ENCODE measurements around the gene OR5B3. TPM values are rescaled to one million over a fixed set of nuclear protein-coding genes. Genes with fewer than 3 reads are reported as not detected.

Gene OR5B3
- total RNA-seq, 4 donors from 2014 or later = not detected

GRCh38 chr11:58395581-58395980, 11.1 kb downstream of the OR5B3 start:
- TF ChIP-seq POLR2A (IDR thresholded peaks at IDR 0.05) (no peak), CTCF (IDR thresholded peaks at IDR 0.05 in 4 of 5, conservative IDR thresholded peaks at IDR 0.05 in 1 of 5) (no peak)
- DNase-seq (no peak), ATAC-seq (no peak)
- H3K27me3 ChIP-seq = no peaks in the 10 kb centered on the region
- no peaks in the 10 kb centered on the region for H3K4me1 ChIP-seq
- H3K9me3 ChIP-seq = peaks cover 0 to 2% (median 0%) of the 10 kb centered on the region in 3 donors
- intact Hi-C loops (cut with DNase I; ENCODE audit: low total_unique reads) (no loop called here), in situ Hi-C loops (cut with MboI; ENCODE audit: low sequenced_read_pairs in 4 of 4) (no loop called here)
- no peaks in the 10 kb centered on the region for H3K36me3 ChIP-seq
- no peak overlapping the region for H3K4me3 ChIP-seq
- H3K27ac ChIP-seq = no peak overlapping the region

GRCh38 chr11:58394195-58394594, 12.5 kb downstream of the OR5B3 start:
- in situ Hi-C loops (cut with MboI; ENCODE audit: low sequenced_read_pairs in 4 of 4) (no loop called here), intact Hi-C loops (cut with DNase I; ENCODE audit: low total_unique reads) (no loop called here)
- Histone ChIP-seq H3K4me3 (no peak overlapping the region), H3K27me3 (no peaks in the 10 kb centered on the region), H3K27ac (no peak overlapping the region), H3K4me1 (no peaks in the 10 kb centered on the region), H3K36me3 (no peaks in the 10 kb centered on the region), H3K9me3 (peaks cover 0 to 2% (median 0%) of the 10 kb centered on the region in 3 donors)
- DNase-seq (no peak), ATAC-seq (no peak)
- TF ChIP-seq POLR2A (IDR thresholded peaks at IDR 0.05) (no peak), CTCF (IDR thresholded peaks at IDR 0.05 in 4 of 5, conservative IDR thresholded peaks at IDR 0.05 in 1 of 5) (no peak)

GRCh38 chr11:58392746-58393145, 13.9 kb downstream of the OR5B3 start:
- ATAC-seq (no peak), DNase-seq (no peak)
- intact Hi-C loops (cut with DNase I; ENCODE audit: low total_unique reads) (no loop called here), in situ Hi-C loops (cut with MboI; ENCODE audit: low sequenced_read_pairs in 4 of 4) (no loop called here)
- no peak overlapping the region for H3K27ac ChIP-seq
- H3K9me3 ChIP-seq = peaks cover 0 to 2% (median 0%) of the 10 kb centered on the region in 3 donors
- no peaks in the 10 kb centered on the region for H3K36me3 ChIP-seq
- no peak for TF ChIP-seq POLR2A (IDR thresholded peaks at IDR 0.05)
- TF ChIP-seq CTCF (IDR thresholded peaks at IDR 0.05 in 4 of 5, conservative IDR thresholded peaks at IDR 0.05 in 1 of 5) = no peak
- H3K4me3 ChIP-seq = no peak overlapping the region
- no peaks in the 10 kb centered on the region for H3K27me3 ChIP-seq
- no peaks in the 10 kb centered on the region for H3K4me1 ChIP-seq

- H3K27ac ChIP-seq = no peak overlapping the region
- no peak for DNase-seq
- H3K36me3 ChIP-seq = no peaks in the 10 kb centered on the region
- H3K4me3 ChIP-seq = no peak overlapping the region
- no peak for ATAC-seq
- H3K4me1 ChIP-seq = no peaks in the 10 kb centered on the region
- no peak for TF ChIP-seq POLR2A (IDR thresholded peaks at IDR 0.05)
- TF ChIP-seq CTCF (IDR thresholded peaks at IDR 0.05 in 4 of 5, conservative IDR thresholded peaks at IDR 0.05 in 1 of 5) = no peak
- in situ Hi-C loops (cut with MboI; ENCODE audit: low sequenced_read_pairs in 4 of 4) (no loop called here), intact Hi-C loops (cut with DNase I; ENCODE audit: low total_unique reads) (no loop called here)
- peaks cover 0 to 2% (median 0%) of the 10 kb centered on the region in 3 donors for H3K9me3 ChIP-seq
- H3K27me3 ChIP-seq = no peaks in the 10 kb centered on the region
Observed at GRCh38 chr11:58391879-58392278, 14.8 kb downstream of the OR5B3 start.

- DNase-seq (no peak), ATAC-seq (no peak)
- H3K9me3 ChIP-seq = peaks cover 0 to 2% (median 0%) of the 10 kb centered on the region in 3 donors
- TF ChIP-seq CTCF (IDR thresholded peaks at IDR 0.05 in 4 of 5, conservative IDR thresholded peaks at IDR 0.05 in 1 of 5) (no peak), POLR2A (IDR thresholded peaks at IDR 0.05) (no peak)
- H3K27me3 ChIP-seq = no peaks in the 10 kb centered on the region
- no peak overlapping the region for H3K27ac ChIP-seq
- H3K4me1 ChIP-seq = no peaks in the 10 kb centered on the region
- intact Hi-C loops (cut with DNase I; ENCODE audit: low total_unique reads) (no loop called here), in situ Hi-C loops (cut with MboI; ENCODE audit: low sequenced_read_pairs in 4 of 4) (no loop called here)
- no peak overlapping the region for H3K4me3 ChIP-seq
- no peaks in the 10 kb centered on the region for H3K36me3 ChIP-seq
Observed at GRCh38 chr11:58390551-58391063, 16.1 kb downstream of the OR5B3 start.

Data from gastrocnemius medialis (tissue), 4 donors.